ENCODE measurements around the gene CTH. TPM values are rescaled to one million over a fixed set of nuclear protein-coding genes. Genes with fewer than 3 reads are reported as not detected.
"Not testable (repeated sequence)": the region's sequence is repeated elsewhere in the genome, so short reads cannot be mapped to it uniquely, and the experiment has no call there.

Gene CTH
- total RNA-seq, 1 experiment from 2014 or later, result 62.7 TPM

GRCh38 chr1:70449049-70449448, 38.0 kb downstream of the CTH start:
- DNase-seq (ENCODE audit: extremely low read depth, low read depth), result no peak

- not testable (repeated sequence) for DNase-seq (ENCODE audit: extremely low read depth, low read depth)
Observed at GRCh38 chr1:70452164-70452939, 41.3 kb downstream of the CTH start.

GRCh38 chr1:70455291-70455690, 44.2 kb downstream of the CTH start:
- no peak for DNase-seq (ENCODE audit: extremely low read depth, low read depth)

- DNase-seq (ENCODE audit: extremely low read depth, low read depth), result no peak
Observed at GRCh38 chr1:70458131-70458530, 47.1 kb downstream of the CTH start.

GRCh38 chr1:70459496-70460225, 48.6 kb downstream of the CTH start:
- DNase-seq (ENCODE audit: extremely low read depth, low read depth), result no peak

GRCh38 chr1:70460740-70461713, 50.0 kb downstream of the CTH start:
- not testable (repeated sequence) for DNase-seq (ENCODE audit: extremely low read depth, low read depth)

- DNase-seq (ENCODE audit: extremely low read depth, low read depth), result no peak
Observed at GRCh38 chr1:70462611-70463010, 51.5 kb downstream of the CTH start.

DNA sequence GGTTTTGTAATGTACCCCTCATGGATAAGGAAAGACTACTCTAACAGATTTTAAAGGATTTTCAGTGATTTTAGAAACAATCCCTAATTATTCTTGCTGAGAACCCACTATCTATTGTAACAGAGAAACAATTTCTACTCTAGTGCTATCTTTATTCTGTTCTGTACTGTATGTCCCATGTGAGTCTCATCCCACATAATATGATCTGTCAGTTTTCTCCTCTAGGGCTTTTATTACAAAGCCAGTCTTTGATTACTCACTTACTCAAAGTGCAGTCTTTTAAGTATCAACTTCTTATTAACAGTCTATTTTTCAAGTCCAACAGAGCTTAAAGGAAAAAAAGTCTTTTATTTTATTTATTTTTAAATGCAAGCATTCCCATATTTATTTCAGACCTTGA, 54.8 kb downstream of the CTH start:
- no peak for DNase-seq (ENCODE audit: extremely low read depth, low read depth)

GRCh38 chr1:70467531-70467930, 56.5 kb downstream of the CTH start:
- no peak for DNase-seq (ENCODE audit: extremely low read depth, low read depth)

DNA sequence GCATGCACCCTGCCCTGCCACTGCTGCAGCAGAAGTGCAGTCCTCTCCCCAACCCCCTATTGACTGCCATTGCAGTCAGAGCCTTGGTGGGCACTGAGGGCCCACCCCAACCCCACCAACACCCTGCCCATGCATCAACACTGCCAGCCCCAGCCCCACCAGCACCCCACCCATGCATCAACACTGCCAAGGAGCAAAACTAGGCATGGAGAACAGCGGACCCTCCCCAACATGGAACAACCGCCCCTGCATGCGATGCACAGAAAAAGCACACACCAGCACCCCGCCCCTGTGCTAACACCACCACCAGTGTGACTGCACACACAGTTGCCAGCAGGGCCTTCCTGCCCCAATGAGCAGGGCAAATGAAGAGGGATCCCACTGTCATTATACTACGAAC, 57.1 kb downstream of the CTH start:
- no peak for DNase-seq (ENCODE audit: extremely low read depth, low read depth)

- not testable (repeated sequence) for DNase-seq (ENCODE audit: extremely low read depth, low read depth)
Observed at GRCh38 chr1:70469184-70469583, 58.1 kb downstream of the CTH start.

DNA sequence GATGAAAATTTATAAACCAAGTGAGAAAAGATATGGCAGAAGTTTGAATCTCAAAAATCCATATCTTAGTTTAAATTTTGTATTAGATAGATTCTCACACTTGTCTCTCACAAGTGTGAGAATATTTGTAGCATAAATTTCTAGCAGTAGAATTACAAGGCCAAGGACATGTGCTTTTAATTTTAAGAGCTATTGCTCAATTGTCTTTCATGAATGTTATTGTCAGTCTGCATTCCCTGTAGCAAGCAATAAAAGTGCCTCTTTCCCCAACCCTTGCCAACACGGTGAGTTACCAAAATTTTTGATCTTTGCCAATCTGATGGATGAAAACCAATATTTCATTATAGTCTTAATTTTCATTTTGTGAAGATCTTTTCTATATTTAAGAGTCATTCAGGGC, 64.0 kb downstream of the CTH start:
- no peak for DNase-seq (ENCODE audit: extremely low read depth, low read depth)

- no peak for DNase-seq (ENCODE audit: extremely low read depth, low read depth)
Observed at GRCh38 chr1:70477090-70477489, 66.0 kb downstream of the CTH start.

GRCh38 chr1:70477905-70478304, 66.8 kb downstream of the CTH start:
- DNase-seq (ENCODE audit: extremely low read depth, low read depth), result not testable (repeated sequence)

GRCh38 chr1:70483342-70483741, 72.3 kb downstream of the CTH start:
- DNase-seq (ENCODE audit: extremely low read depth, low read depth), result no peak

GRCh38 chr1:70485624-70486023, 74.6 kb downstream of the CTH start:
- DNase-seq (ENCODE audit: extremely low read depth, low read depth), result no peak

GRCh38 chr1:70486676-70487458, 75.8 kb downstream of the CTH start:
- DNase-seq (ENCODE audit: extremely low read depth, low read depth), result no peak

GRCh38 chr1:70487459-70487815, 76.4 kb downstream of the CTH start:
- no peak for DNase-seq (ENCODE audit: extremely low read depth, low read depth)

GRCh38 chr1:70487910-70488665, 77.0 kb downstream of the CTH start:
- DNase-seq (ENCODE audit: extremely low read depth, low read depth), result peak; percentile 50

Measured in NCI-H460 (cell line).